Measurements from ENCODE around the gene SERPINE3. TPM values are rescaled to one million over a fixed set of nuclear protein-coding genes. Genes with fewer than 3 reads are reported as not detected.

Gene SERPINE3
- polyA plus RNA-seq, 1 donor (not counting 4 experiments of a cell fraction or from before 2014, with no cell fraction given), result not detected

DNA sequence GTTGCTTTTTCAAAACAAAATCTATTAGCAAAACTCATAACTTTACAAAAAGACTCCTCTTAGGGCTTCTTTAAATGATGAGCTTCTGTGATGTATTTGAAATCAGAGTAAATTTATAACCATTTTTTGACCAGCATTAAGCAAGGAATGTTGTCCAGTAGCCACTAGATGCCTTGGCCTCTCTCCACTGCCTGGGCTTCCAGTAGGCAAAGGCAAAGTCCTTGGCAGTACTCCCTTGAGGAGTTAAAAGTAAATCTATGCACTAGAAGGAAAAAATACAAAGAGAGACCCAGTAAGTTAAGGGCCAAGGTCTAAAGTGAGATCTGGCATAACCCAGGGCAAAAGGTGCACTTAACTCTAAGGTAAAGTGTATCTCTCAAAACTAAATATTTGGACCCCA is 9.5 kb downstream of the SERPINE3 start:
- TF ChIP-seq, protein P1, sequence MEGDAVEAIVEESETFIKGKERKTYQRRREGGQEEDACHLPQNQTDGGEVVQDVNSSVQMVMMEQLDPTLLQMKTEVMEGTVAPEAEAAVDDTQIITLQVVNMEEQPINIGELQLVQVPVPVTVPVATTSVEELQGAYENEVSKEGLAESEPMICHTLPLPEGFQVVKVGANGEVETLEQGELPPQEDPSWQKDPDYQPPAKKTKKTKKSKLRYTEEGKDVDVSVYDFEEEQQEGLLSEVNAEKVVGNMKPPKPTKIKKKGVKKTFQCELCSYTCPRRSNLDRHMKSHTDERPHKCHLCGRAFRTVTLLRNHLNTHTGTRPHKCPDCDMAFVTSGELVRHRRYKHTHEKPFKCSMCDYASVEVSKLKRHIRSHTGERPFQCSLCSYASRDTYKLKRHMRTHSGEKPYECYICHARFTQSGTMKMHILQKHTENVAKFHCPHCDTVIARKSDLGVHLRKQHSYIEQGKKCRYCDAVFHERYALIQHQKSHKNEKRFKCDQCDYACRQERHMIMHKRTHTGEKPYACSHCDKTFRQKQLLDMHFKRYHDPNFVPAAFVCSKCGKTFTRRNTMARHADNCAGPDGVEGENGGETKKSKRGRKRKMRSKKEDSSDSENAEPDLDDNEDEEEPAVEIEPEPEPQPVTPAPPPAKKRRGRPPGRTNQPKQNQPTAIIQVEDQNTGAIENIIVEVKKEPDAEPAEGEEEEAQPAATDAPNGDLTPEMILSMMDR (optimal IDR thresholded peaks at IDR 0.05 in 1 of 3, IDR thresholded peaks at IDR 0.05 in 1 of 3, conservative IDR thresholded peaks at IDR 0.05 in 1 of 3; ENCODE audit: extremely low read depth in 1 of 3, insufficient read depth in 2 of 3, low read length in 3 of 3), result no peak
- TF ChIP-seq EZH2 (IDR thresholded peaks at IDR 0.05; ENCODE audit: low read length), result no peak
- peaks cover 0 to 3% of the 10 kb centered on the region in 2 experiments for H3K36me3 ChIP-seq (ENCODE audit: control insufficient read depth in 2 of 2, extremely low read depth in 1 of 2, insufficient read depth in 2 of 2, low read length in 2 of 2)
- no peak overlapping the region for H3K9ac ChIP-seq (ENCODE audit: control insufficient read depth, extremely low read depth, insufficient read depth, low read length)
- FAIRE-seq (no peak), DNase-seq (ENCODE audit: low read depth, low spot score) (no peak)
- dilution Hi-C loops (cut with MboI; ENCODE audit: extremely low pct_ligation_motif_present, low sequenced_read_pairs), result no loop called here
- no peaks in the 10 kb centered on the region for H4K20me1 ChIP-seq (ENCODE audit: control insufficient read depth, extremely low read depth, insufficient read depth, low read length)
- no peaks in the 10 kb centered on the region for H3K9me1 ChIP-seq (ENCODE audit: control insufficient read depth, extremely low read depth, insufficient read depth, low read length)
- no peaks in the 10 kb centered on the region for H3K27me3 ChIP-seq (ENCODE audit: control insufficient read depth, extremely low read depth, insufficient read depth, low read length)
- no peaks in the 10 kb centered on the region for H3K9me3 ChIP-seq (ENCODE audit: control insufficient read depth, low read depth, low read length)
- no peak overlapping the region for H2AFZ ChIP-seq (ENCODE audit: control insufficient read depth, low read length)
- no peaks in the 10 kb centered on the region for H3K79me2 ChIP-seq (ENCODE audit: control insufficient read depth, insufficient read depth, low read length)
- no peaks in the 10 kb centered on the region for H3K4me1 ChIP-seq (ENCODE audit: control insufficient read depth, extremely low read depth, insufficient read depth, low read length)
- H3K4me2 ChIP-seq (ENCODE audit: control insufficient read depth, extremely low read depth, insufficient read depth, low read depth, low read length), result no peak overlapping the region
- H3K4me3 ChIP-seq (ENCODE audit: control insufficient read depth in 2 of 3, extremely low read depth in 1 of 3, insufficient read depth in 2 of 3, low read depth in 1 of 3, low read length in 3 of 3), result no peak overlapping the region
- H3K27ac ChIP-seq (ENCODE audit: control insufficient read depth, insufficient read depth, low read length), result no peak overlapping the region

DNA sequence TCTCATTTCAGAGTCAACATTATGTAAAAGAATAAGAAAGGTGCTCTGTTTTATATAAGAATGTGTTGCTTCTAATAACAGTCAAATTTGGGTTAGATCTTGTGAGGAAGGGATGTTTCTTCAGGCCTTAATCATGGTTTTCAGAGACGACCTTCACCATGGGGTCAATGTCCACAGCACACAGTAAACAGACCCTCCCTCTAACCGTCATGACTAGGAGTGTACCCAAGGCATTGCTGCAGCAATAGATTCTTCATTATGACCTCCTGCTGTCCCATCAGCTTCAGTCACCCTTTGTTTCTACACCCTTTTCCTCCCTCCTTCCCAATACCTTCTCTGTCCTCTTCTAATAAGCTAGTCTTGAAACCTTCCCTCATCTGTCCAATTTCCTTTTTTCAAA is 15.7 kb downstream of the SERPINE3 start:
- DNase-seq (ENCODE audit: low read depth, low spot score) (no peak), FAIRE-seq (no peak)
- Histone ChIP-seq H3K36me3 (ENCODE audit: control insufficient read depth in 2 of 2, extremely low read depth in 1 of 2, insufficient read depth in 2 of 2, low read length in 2 of 2) (no peaks in the 10 kb centered on the region), H3K27ac (ENCODE audit: control insufficient read depth, insufficient read depth, low read length) (no peak overlapping the region), H3K9me3 (ENCODE audit: control insufficient read depth, low read depth, low read length) (no peaks in the 10 kb centered on the region), H4K20me1 (ENCODE audit: control insufficient read depth, extremely low read depth, insufficient read depth, low read length) (no peaks in the 10 kb centered on the region), H3K4me3 (ENCODE audit: control insufficient read depth in 2 of 3, extremely low read depth in 1 of 3, insufficient read depth in 2 of 3, low read depth in 1 of 3, low read length in 3 of 3) (no peak overlapping the region), H2AFZ (ENCODE audit: control insufficient read depth, low read length) (no peak overlapping the region), H3K4me1 (ENCODE audit: control insufficient read depth, extremely low read depth, insufficient read depth, low read length) (no peaks in the 10 kb centered on the region), H3K79me2 (ENCODE audit: control insufficient read depth, insufficient read depth, low read length) (no peaks in the 10 kb centered on the region), H3K9ac (ENCODE audit: control insufficient read depth, extremely low read depth, insufficient read depth, low read length) (no peak overlapping the region), H3K9me1 (ENCODE audit: control insufficient read depth, extremely low read depth, insufficient read depth, low read length) (no peaks in the 10 kb centered on the region), H3K4me2 (ENCODE audit: control insufficient read depth, extremely low read depth, insufficient read depth, low read depth, low read length) (no peak overlapping the region), H3K27me3 (ENCODE audit: control insufficient read depth, extremely low read depth, insufficient read depth, low read length) (no peaks in the 10 kb centered on the region)
- dilution Hi-C loops (cut with MboI; ENCODE audit: extremely low pct_ligation_motif_present, low sequenced_read_pairs), result no loop called here
- TF ChIP-seq EZH2 (IDR thresholded peaks at IDR 0.05; ENCODE audit: low read length), result no peak
- TF ChIP-seq, protein P1 (optimal IDR thresholded peaks at IDR 0.05 in 1 of 3, IDR thresholded peaks at IDR 0.05 in 1 of 3, conservative IDR thresholded peaks at IDR 0.05 in 1 of 3; ENCODE audit: extremely low read depth in 1 of 3, insufficient read depth in 2 of 3, low read length in 3 of 3), result no peak
